ENCODE results near the gene KLF16.

The KLF16 gene

DNA sequence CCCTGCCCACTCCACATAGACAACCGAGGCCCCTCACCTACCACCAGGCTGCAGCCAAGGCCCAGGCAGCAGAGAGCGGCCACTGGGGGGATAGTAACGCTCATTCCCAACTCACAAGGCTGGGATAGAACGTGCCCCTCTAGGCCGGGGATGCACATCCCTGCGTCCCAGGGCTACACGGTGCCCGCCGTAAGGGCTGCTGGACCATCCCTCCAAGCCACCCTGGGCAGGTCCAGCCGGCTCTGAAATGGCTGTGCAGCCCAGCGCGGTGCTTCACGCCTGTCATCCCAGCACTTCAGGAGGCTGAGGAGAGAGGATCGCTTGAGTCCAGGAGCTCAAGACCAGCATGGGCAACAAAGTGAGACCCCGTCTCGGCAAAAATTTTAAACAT, 18.3 kb downstream of the KLF16 start:
- no peak for DNase-seq

GRCh38 chr19:1844513-1845124, 18.8 kb downstream of the KLF16 start:
- DNase-seq, result no peak

DNA sequence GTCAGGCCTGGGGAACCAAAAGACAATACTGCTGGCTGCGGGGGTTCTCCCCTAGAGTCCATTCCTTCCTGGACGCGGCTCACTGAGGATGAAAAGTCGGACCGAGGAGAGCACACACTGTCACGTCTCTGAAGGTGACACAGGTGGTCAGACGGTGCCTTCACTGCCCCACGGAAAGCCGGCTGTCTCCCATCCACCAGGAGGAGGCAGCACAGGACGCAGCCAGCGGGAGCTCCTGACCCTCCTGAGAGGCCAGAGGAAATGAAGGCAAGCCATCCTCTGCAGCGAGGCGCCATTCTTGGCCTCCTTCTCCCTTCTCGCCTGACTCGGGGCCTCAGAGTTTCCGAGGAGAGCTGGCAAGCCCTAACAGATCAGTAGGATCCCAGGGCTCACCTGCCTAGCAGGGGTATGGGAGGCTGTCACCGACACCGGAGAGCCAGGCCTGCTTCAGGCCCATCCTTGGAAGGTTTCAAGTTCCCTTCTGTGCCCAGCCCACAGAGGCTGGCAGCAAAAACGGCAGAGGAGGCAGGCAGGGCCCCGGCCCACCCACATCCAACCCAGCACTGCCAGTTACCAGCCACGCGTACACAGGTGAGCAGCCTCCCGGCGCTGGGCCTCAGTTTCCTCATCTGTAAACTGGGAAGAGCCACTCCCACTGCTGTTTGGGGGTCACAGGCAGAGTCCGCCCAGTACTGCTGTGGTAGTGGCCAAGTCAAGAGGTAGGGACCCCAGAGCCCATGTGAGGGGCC, 19.6 kb downstream of the KLF16 start:
- DNase-seq, result no peak

DNA sequence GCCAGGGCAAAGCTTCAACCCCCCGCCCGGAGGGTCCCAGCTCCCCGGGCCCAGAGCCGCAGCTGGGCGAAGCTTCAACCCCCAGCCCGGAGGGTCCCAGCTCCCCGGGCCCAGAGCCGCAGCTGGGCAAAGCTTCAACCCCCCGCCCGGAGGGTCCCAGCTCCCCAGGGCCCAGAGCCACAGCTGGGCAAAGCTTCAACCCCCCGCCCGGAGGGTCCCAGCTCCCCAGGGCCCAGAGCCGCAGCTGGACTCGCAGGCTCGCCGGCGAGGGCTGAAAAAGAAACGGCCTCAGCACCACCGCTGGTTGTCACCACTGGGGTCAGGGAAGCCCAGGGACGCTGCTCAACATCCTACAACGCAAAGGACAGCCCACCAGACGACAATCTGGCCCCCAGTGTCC, 20.3 kb downstream of the KLF16 start:
- DNase-seq, result no peak

GRCh38 chr19:1841209-1841924, 22.0 kb downstream of the KLF16 start:
- peak in 12 of 56 donors; percentile 13 to 63 (median 28) for DNase-seq

DNA sequence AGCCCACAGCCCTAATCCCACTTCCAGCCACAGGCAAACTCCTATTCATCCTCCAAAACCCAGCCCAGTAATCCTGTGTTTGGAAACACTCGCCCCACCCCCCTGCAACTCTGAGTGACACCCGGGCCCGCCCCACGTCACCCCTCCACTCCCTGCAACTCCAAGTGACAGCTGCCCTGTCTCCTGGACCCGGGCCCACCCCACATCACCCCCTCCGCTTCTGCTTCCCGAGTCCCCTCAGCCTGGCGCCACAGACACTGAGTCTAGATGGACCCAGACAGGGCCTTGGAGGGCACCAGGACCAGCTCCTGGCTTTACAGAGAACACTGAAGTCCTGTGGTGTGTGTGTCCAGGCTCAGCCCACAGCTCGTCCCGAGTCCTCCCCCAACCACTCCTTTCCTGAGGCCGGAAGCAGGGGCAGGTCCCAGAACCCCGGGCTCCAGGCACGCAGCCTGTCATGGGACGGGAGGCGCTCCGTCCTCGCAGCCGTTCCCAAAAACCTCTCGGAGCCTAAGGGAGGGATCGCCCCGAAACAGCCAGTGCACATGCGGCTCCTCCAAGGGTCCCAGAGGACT, 22.8 kb downstream of the KLF16 start:
- DNase-seq, result no peak

DNA sequence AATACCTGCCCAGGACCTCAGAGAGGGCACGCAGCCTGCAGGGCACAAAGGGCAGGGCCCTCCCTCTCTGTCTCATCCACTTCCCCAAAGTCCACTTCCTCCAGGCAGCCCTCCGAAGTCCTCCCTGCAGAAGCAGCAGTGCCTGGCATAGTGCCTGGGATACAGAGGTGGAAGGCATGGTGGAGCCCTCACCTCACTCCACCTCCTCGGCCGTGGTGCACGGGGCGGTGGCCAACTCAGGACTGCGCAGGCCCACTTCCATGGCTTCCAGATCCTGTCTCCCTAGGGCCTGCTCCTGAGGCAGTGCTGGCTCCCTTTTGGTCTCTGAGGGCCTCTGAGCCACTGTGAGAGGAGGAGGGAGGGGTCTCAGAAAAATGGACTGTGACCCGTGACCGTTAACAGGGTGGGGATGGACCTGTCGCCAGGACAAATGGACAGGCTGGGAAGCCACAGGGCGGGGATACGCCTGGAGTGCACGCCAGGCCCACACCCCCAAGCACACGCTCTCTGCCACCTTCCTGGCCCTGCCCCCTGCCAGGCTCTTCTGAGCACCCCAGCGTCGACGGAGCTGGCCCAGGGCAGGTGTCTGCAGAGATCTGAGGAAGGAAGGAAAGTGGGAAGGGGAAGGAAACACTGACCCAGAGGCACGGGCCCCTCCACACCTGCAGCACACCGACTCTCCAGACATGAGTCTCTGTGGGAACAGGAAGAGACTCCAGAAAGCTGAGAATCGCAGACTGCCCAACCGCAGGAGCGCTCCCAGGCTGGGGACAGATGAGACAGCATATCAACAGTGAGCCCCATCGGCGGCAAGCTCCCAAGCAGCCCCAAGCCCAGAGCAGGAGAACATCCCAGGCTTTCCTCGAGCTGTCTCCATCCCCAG, 23.5 kb downstream of the KLF16 start:
- DNase-seq, result no peak

GRCh38 chr19:1837625-1838105, 25.7 kb downstream of the KLF16 start:
- peak in 9 of 56 donors; percentile 7 to 41 (median 13) for DNase-seq

GRCh38 chr19:1837222-1837565, 26.2 kb downstream of the KLF16 start:
- no peak for DNase-seq

GRCh38 chr19:1836458-1837221, 26.7 kb downstream of the KLF16 start:
- DNase-seq, result no peak

- DNase-seq, result peak in 17 of 56 donors; percentile 12 to 67 (median 23)
Measured at GRCh38 chr19:1833540-1833939, 29.8 kb downstream of the KLF16 start.

GRCh38 chr19:1832046-1832663, 31.2 kb downstream of the KLF16 start:
- DNase-seq, result no peak

DNA sequence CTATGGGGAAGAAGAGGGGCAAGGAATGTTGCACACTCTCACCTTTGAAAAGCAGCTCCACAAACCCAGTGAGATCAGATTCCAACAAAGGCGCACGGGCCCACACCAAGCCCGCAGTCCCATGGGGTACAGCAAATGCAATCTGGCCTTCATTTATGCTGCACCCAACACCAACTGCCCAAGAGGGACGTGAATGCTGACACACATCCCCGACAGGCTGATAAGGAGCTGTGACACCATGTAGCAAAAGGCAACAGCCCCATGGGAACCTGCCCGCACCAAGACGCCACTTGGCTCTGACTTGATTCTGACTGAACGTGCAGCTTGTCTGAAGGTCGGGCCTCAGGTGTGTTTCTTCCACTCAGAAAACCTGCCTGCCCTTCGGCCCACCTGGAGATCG, 32.4 kb downstream of the KLF16 start:
- DNase-seq, result no peak

- no peak for DNase-seq
Measured at GRCh38 chr19:1830568-1830967, 32.8 kb downstream of the KLF16 start.

DNA sequence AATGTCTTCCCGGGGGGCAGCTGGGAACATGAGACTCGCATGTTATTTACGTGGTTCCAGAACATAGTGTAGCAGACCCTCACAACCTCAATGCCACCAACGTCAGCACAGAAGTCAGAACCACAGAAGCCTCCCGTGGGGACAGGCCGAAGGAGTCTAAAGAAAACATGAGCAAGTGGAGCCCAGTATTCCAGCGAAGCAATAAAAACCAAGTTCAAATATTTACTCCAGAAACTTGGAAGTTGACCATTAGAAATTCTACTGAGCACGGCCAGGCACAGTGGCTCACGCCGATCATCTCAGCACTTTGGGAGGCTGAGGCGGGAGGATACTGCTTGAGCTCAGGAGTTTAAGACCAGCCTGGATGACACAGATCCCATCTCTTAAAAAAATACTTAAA, 33.4 kb downstream of the KLF16 start:
- no peak for DNase-seq

- DNase-seq, result no peak
Measured at GRCh38 chr19:1828279-1829238, 34.8 kb downstream of the KLF16 start.

DNA sequence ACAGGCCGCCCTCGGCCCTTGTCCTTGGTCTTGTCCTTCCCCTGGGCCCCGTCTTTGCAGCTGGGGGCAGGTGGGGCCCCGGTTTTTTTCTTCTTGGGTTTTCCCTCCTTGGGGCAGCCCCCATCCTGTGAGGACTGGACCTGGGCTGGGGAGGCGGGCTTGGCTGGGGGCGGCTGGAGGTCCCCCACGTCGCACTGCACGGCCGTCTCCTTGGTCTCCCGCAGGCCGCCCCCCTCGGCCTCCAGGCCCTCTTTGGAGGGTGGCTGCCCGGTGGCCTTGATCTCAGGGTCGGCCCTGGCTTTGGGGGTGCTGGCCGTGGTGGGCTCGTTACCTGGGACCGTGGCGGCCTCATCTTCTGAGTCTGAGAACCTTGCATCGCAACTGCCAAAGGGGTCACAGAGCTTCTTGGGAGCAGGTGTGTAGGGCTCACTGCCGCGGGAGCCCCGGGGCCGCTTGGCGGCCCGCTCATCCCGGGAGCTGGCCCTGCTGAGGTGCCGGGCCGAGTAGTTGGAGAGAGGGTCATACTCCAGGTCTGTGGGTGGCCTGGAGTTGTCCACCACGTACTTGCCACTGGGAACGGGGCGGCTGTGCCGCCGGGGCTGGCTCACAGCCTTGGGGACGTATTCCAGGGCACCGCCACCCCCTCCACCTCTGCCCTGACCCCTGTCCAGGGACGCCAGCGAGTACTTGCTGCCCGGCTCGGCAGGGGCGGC, 35.7 kb downstream of the KLF16 start:
- DNase-seq, result no peak

Measured in nucleus accumbens (tissue), 56 donors.